CD14-positive monocyte (primary cell): ENCODE measurements around the gene STPG1. TPM values are rescaled to one million over a fixed set of nuclear protein-coding genes. Genes with fewer than 3 reads are reported as not detected.

Experiments
- DNase-seq, 3 donors: peaks; one replicate each; pipeline ENCODE4 v3.0.0-alpha.2; 2011 to 2022
- H2AFZ ChIP-seq: 2 replicates; pipeline ENCODE4 v1.6.0; 2012; ENCODE audit warnings: mild to moderate bottlenecking, low read depth, low read length, inconsistent platforms; ENCODE audit not compliant: insufficient read depth, poor library complexity, severe bottlenecking
- H3K27ac ChIP-seq, 2 donors: 1 replicate in 1 of 2; 2 replicates in 1 of 2; pipeline ENCODE4 v1.5.1; 2012 to 2013; ENCODE audit warnings: low read length in 2 of 2, control low read depth in 1 of 2, inconsistent platforms in 1 of 2, low read depth in 1 of 2, mild to moderate bottlenecking in 1 of 2
- H3K27me3 ChIP-seq, 2 donors: one replicate each; pipeline versions ENCODE4 v1.6.0 to v1.6.1; 2011 to 2013; ENCODE audit warnings: low read length in 2 of 2; ENCODE audit not compliant: control insufficient read depth in 2 of 2, insufficient read depth in 2 of 2
- H3K36me3 ChIP-seq, 2 donors: replicated peaks in 1 of 2; 1 replicate in 1 of 2; 2 replicates in 1 of 2; pipeline versions ENCODE4 v1.5.1 to v1.6.1; 2012 to 2013; ENCODE audit warnings: low read length in 2 of 2, control low read depth in 1 of 2, inconsistent platforms in 1 of 2, mild to moderate bottlenecking in 1 of 2; ENCODE audit not compliant: insufficient read depth in 2 of 2, control insufficient read depth in 1 of 2
- H3K4me1 ChIP-seq, 2 donors: 1 replicate in 1 of 2; 2 replicates in 1 of 2; pipeline versions ENCODE4 v1.5.1 to v1.6.1; 2012 to 2013; ENCODE audit warnings: low read length in 2 of 2, control low read depth in 1 of 2, inconsistent platforms in 1 of 2, mild to moderate bottlenecking in 1 of 2, moderate library complexity in 1 of 2; ENCODE audit not compliant: insufficient read depth in 2 of 2, control insufficient read depth in 1 of 2
- H3K4me2 ChIP-seq: replicated peaks from 2 replicates; pipeline ENCODE3; 2012; ENCODE audit warnings: low read length, moderate library complexity, mild to moderate bottlenecking; ENCODE audit not compliant: poor library complexity, severe bottlenecking; ENCODE audit errors: extremely low read depth
- H3K4me3 ChIP-seq, 3 experiments: fragments of 200-600 bp in 1 of 3; sonication (generic) in 1 of 3; replicated peaks in 1 of 3; 1 replicate in 2 of 3; 2 replicates in 1 of 3; pipeline ENCODE4 v1.5.1; 2011 to 2013; ENCODE audit warnings: low read length in 3 of 3, mild to moderate bottlenecking in 3 of 3, control low read depth in 2 of 3, low read depth in 2 of 3, inconsistent platforms in 1 of 3, moderate library complexity in 1 of 3
- H3K79me2 ChIP-seq: 2 replicates; pipeline ENCODE4 v1.6.0; 2012; ENCODE audit warnings: mild to moderate bottlenecking, control low read depth, inconsistent platforms, low read length, moderate library complexity; ENCODE audit not compliant: insufficient read depth
- H3K9ac ChIP-seq: 2 replicates; pipeline ENCODE4 v1.6.0; 2017; ENCODE audit warnings: low read length, mild to moderate bottlenecking; ENCODE audit not compliant: insufficient read depth, poor library complexity, severe bottlenecking
- H3K9me3 ChIP-seq, 2 donors: replicated peaks in 1 of 2; 1 replicate in 1 of 2; 2 replicates in 1 of 2; pipeline versions ENCODE4 v1.5.1 to v1.6.1; 2012 to 2013; ENCODE audit warnings: low read length in 2 of 2, control low read depth in 1 of 2; ENCODE audit not compliant: control insufficient read depth in 1 of 2, insufficient read depth in 1 of 2
- H4K20me1 ChIP-seq: 2 replicates; pipeline ENCODE4 v1.6.0; 2012; ENCODE audit warnings: mild to moderate bottlenecking, low read length, control low read depth, moderate library complexity; ENCODE audit not compliant: insufficient read depth
- H3K27ac Mint-ChIP-seq, 7 donors: one replicate each; pipeline ENCODE4 v1.8.0; 2020; ENCODE audit warnings: mild to moderate bottlenecking in 7 of 7, mixed read lengths in 7 of 7, moderate library complexity in 6 of 7, inconsistent platforms in 2 of 7
- H3K27me3 Mint-ChIP-seq, 3 donors: one replicate each; pipeline ENCODE4 v1.8.0; 2021 to 2022; ENCODE audit warnings: low read depth in 3 of 3, mild to moderate bottlenecking in 3 of 3, mixed read lengths in 3 of 3, moderate library complexity in 3 of 3, inconsistent platforms in 1 of 3
- H3K36me3 Mint-ChIP-seq, 2 donors: one replicate each; pipeline ENCODE4 v1.8.0; 2020; ENCODE audit warnings: mixed read lengths in 2 of 2, inconsistent platforms in 1 of 2, mild to moderate bottlenecking in 1 of 2
- H3K4me1 Mint-ChIP-seq: one replicate; pipeline ENCODE4 v1.8.0; 2020; ENCODE audit warnings: mild to moderate bottlenecking, mixed read lengths
- H3K4me3 Mint-ChIP-seq, 2 donors: one replicate each; pipeline ENCODE4 v1.8.0; 2020; ENCODE audit warnings: mild to moderate bottlenecking in 2 of 2, mixed read lengths in 2 of 2, moderate library complexity in 1 of 2
- H3K9me3 Mint-ChIP-seq, 7 donors: one replicate each; pipeline ENCODE4 v1.8.0; 2020 to 2022; ENCODE audit warnings: mixed read lengths in 7 of 7, mild to moderate bottlenecking in 6 of 7, moderate library complexity in 6 of 7, inconsistent platforms in 2 of 7
- CTCF ChIP-seq: fragments of 200-600 bp; IDR thresholded peaks from one replicate; pipeline ENCODE4 v1.8.0; 2022; ENCODE audit warnings: antibody characterized with exemption, mild to moderate bottlenecking
- WGBS: methylation state at CpG from one replicate; pipeline ENCODE4 v1.1.5; 2013; ENCODE audit warnings: missing lambda C conversion rate; ENCODE audit not compliant: insufficient coverage; 5-methylcytosine and 5-hydroxymethylcytosine counted together
- intact Hi-C, 2 donors: fragments of 100-400 bp; cut with micrococcal nuclease; formaldehyde crosslinking; loops; one replicate each; pipeline versions ENCODE4 v1.15.0 to v1.15.1; 2023
- polyA plus RNA-seq, 3 donors: library from polyadenylated mRNA; depleted of rRNA in 1 of 3; unstranded in 2 of 3; stranded (reverse) in 1 of 3; fragments of 300-500 nt in 2 of 3; fragments of >200 nt in 1 of 3; fragmentation: Illumina TruSeq in 2 of 3; gene quantifications; 1 replicate in 2 of 3; 2 replicates in 1 of 3; pipeline ENCODE4 v1.2.3, GENCODE V29; 2012 to 2021

Gene STPG1
- polyA plus RNA-seq, 3 donors = 0.57 to 0.85 (median 0.60) TPM

- Histone ChIP-seq H3K4me3 (no peak overlapping the region), H2AFZ (no peak overlapping the region), H3K4me2 (no peak overlapping the region), H3K9ac (no peak overlapping the region), H3K4me1 (peaks cover 12 to 21% of the 10 kb centered on the region in 2 donors), H3K36me3 (peaks cover 37 to 75% of the 10 kb centered on the region in 2 donors), H3K9me3 (no peaks in the 10 kb centered on the region), H3K27ac (peak overlapping the region in 1 of 2 donors; percentile 72), H3K27me3 (no peaks in the 10 kb centered on the region), H4K20me1 (no peaks in the 10 kb centered on the region), H3K79me2 (no peaks in the 10 kb centered on the region)
- H3K36me3 Mint-ChIP-seq = peaks cover 78 to 80% of the 10 kb centered on the region in 2 donors
- H3K27ac Mint-ChIP-seq = peak overlapping the region in 4 of 7 donors; percentile 46 to 87 (median 64)
- intact Hi-C loops = no loop called here
- H3K27me3 Mint-ChIP-seq = no peaks in the 10 kb centered on the region
- no peak overlapping the region for H3K4me3 Mint-ChIP-seq
- TF ChIP-seq CTCF = no peak
- no CpG with 5 or more reads among the region's 5 CpGs for whole genome bisulfite sequencing
- H3K9me3 Mint-ChIP-seq = peaks cover 0 to under 1% (median 0%) of the 10 kb centered on the region in 7 donors
- no peak for DNase-seq
- H3K4me1 Mint-ChIP-seq = peaks cover 23% of the 10 kb centered on the region
These were observed 41.7 kb upstream of the STPG1 start for GRCh38 chr1:24455272-24455671.

- H3K27ac Mint-ChIP-seq = peak overlapping the region in 5 of 7 donors; percentile 32 to 87 (median 62)
- intact Hi-C loops = no loop called here
- no peak for TF ChIP-seq CTCF
- H3K4me1 Mint-ChIP-seq = peaks cover 23% of the 10 kb centered on the region
- Histone ChIP-seq H2AFZ (no peak overlapping the region), H4K20me1 (no peaks in the 10 kb centered on the region), H3K9ac (no peak overlapping the region), H3K27ac (peak overlapping the region in 1 of 2 donors; percentile 72), H3K36me3 (peaks cover 37 to 75% of the 10 kb centered on the region in 2 donors), H3K27me3 (no peaks in the 10 kb centered on the region), H3K4me2 (no peak overlapping the region), H3K79me2 (no peaks in the 10 kb centered on the region), H3K4me3 (no peak overlapping the region), H3K4me1 (peaks cover 12 to 21% of the 10 kb centered on the region in 2 donors), H3K9me3 (no peaks in the 10 kb centered on the region)
- H3K9me3 Mint-ChIP-seq = no peaks in the 10 kb centered on the region
- peaks cover 76 to 78% of the 10 kb centered on the region in 2 donors for H3K36me3 Mint-ChIP-seq
- no peak overlapping the region for H3K4me3 Mint-ChIP-seq
- DNase-seq = peak in 2 of 3 donors; percentile 50 to 69
- no peaks in the 10 kb centered on the region for H3K27me3 Mint-ChIP-seq
- WGBS = 33% methylated on average over 1 of the region's 5 CpGs
These were observed 41.1 kb upstream of the STPG1 start for GRCh38 chr1:24454673-24455072.
